ENCODE data around the gene PARD3. TPM values are rescaled to one million over a fixed set of nuclear protein-coding genes. Genes with fewer than 3 reads are reported as not detected.
A peak's percentile ranks its signal among the peaks of the same experiment; 100 is the strongest.

The PARD3 gene
- polyA plus RNA-seq, 1 donor from 2014 or later: 12.4 TPM

GRCh38 chr10:34292194-34292565, 522.9 kb downstream of the PARD3 start:
- Histone ChIP-seq H3K36me3 (ENCODE audit: insufficient read depth, low read length) (no peaks in the 10 kb centered on the region), H2AFZ (ENCODE audit: low read depth, low read length) (no peak overlapping the region), H3K27me3 (ENCODE audit: insufficient read depth, low read depth, low read length) (no peaks in the 10 kb centered on the region), H3K79me2 (replicated peaks; ENCODE audit: insufficient read depth, low read length) (no peaks in the 10 kb centered on the region), H3K9me2 (ENCODE audit: insufficient read depth, low read length) (no peaks in the 10 kb centered on the region), H3K4me2 (ENCODE audit: low read length) (no peak overlapping the region), H3K9me3 (ENCODE audit: low read length) (no peaks in the 10 kb centered on the region), H3K4me3 (ENCODE audit: low read length) (no peak overlapping the region), H3K9ac (ENCODE audit: low read length) (no peak overlapping the region), H4K20me1 (ENCODE audit: insufficient read depth) (no peaks in the 10 kb centered on the region), H3F3A (ENCODE audit: insufficient read depth, low read length, poor library complexity, severe bottlenecking) (peaks cover 4% of the 10 kb centered on the region), H3K27ac (ENCODE audit: low read length) (peak overlapping the region; percentile 23)
- TF ChIP-seq SMC3 (conservative IDR thresholded peaks at IDR 0.05; ENCODE audit: poor library complexity): no peak
- TF ChIP-seq TAF1 (IDR thresholded peaks at IDR 0.05; ENCODE audit: low read depth): no peak
- no peak for TF ChIP-seq EZH2 (IDR thresholded peaks at IDR 0.05; ENCODE audit: borderline replicate concordance, insufficient read depth, low read length, poor library complexity, severe bottlenecking)
- TF ChIP-seq, protein P1, sequence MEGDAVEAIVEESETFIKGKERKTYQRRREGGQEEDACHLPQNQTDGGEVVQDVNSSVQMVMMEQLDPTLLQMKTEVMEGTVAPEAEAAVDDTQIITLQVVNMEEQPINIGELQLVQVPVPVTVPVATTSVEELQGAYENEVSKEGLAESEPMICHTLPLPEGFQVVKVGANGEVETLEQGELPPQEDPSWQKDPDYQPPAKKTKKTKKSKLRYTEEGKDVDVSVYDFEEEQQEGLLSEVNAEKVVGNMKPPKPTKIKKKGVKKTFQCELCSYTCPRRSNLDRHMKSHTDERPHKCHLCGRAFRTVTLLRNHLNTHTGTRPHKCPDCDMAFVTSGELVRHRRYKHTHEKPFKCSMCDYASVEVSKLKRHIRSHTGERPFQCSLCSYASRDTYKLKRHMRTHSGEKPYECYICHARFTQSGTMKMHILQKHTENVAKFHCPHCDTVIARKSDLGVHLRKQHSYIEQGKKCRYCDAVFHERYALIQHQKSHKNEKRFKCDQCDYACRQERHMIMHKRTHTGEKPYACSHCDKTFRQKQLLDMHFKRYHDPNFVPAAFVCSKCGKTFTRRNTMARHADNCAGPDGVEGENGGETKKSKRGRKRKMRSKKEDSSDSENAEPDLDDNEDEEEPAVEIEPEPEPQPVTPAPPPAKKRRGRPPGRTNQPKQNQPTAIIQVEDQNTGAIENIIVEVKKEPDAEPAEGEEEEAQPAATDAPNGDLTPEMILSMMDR (IDR thresholded peaks at IDR 0.05; ENCODE audit: poor library complexity, severe bottlenecking): no peak
- no peak for TF ChIP-seq RAD21 (conservative IDR thresholded peaks at IDR 0.05)
- no peak for TF ChIP-seq EP300 (conservative IDR thresholded peaks at IDR 0.05; ENCODE audit: poor library complexity, severe bottlenecking)
- no peak for TF ChIP-seq MXI1 (conservative IDR thresholded peaks at IDR 0.05; ENCODE audit: poor library complexity, severe bottlenecking)
- TF ChIP-seq REST (IDR thresholded peaks at IDR 0.05; ENCODE audit: borderline replicate concordance): no peak
- no peak for TF ChIP-seq POLR2AphosphoS5 (IDR thresholded peaks at IDR 0.05)

GRCh38 chr10:34291466-34292193, 523.5 kb downstream of the PARD3 start:
- Histone ChIP-seq H3K9me3 (ENCODE audit: low read length) (no peaks in the 10 kb centered on the region), H2AFZ (ENCODE audit: low read depth, low read length) (no peak overlapping the region), H3K27me3 (ENCODE audit: insufficient read depth, low read depth, low read length) (no peaks in the 10 kb centered on the region), H3K4me3 (ENCODE audit: low read length) (no peak overlapping the region), H3K27ac (ENCODE audit: low read length) (peak overlapping the region; percentile 23), H3K36me3 (ENCODE audit: insufficient read depth, low read length) (no peaks in the 10 kb centered on the region), H3K4me2 (ENCODE audit: low read length) (no peak overlapping the region), H3K79me2 (replicated peaks; ENCODE audit: insufficient read depth, low read length) (no peaks in the 10 kb centered on the region), H3F3A (ENCODE audit: insufficient read depth, low read length, poor library complexity, severe bottlenecking) (peaks cover 4% of the 10 kb centered on the region), H3K9me2 (ENCODE audit: insufficient read depth, low read length) (no peaks in the 10 kb centered on the region), H3K9ac (ENCODE audit: low read length) (no peak overlapping the region), H4K20me1 (ENCODE audit: insufficient read depth) (no peaks in the 10 kb centered on the region)
- no peak for TF ChIP-seq MXI1 (conservative IDR thresholded peaks at IDR 0.05; ENCODE audit: poor library complexity, severe bottlenecking)
- TF ChIP-seq TAF1 (IDR thresholded peaks at IDR 0.05; ENCODE audit: low read depth): no peak
- TF ChIP-seq POLR2AphosphoS5 (IDR thresholded peaks at IDR 0.05): no peak
- TF ChIP-seq, protein P1 (IDR thresholded peaks at IDR 0.05; ENCODE audit: poor library complexity, severe bottlenecking): no peak
- TF ChIP-seq EP300 (conservative IDR thresholded peaks at IDR 0.05; ENCODE audit: poor library complexity, severe bottlenecking): peak; percentile 53
- no peak for TF ChIP-seq EZH2 (IDR thresholded peaks at IDR 0.05; ENCODE audit: borderline replicate concordance, insufficient read depth, low read length, poor library complexity, severe bottlenecking)
- TF ChIP-seq REST (IDR thresholded peaks at IDR 0.05; ENCODE audit: borderline replicate concordance): no peak
